Measurements from ENCODE around the gene GOLGA8G.
"Not testable (repeated sequence)": the region's sequence is repeated elsewhere in the genome, so short reads cannot be mapped to it uniquely, and the experiment has no call there.

The GOLGA8G gene, protein sequence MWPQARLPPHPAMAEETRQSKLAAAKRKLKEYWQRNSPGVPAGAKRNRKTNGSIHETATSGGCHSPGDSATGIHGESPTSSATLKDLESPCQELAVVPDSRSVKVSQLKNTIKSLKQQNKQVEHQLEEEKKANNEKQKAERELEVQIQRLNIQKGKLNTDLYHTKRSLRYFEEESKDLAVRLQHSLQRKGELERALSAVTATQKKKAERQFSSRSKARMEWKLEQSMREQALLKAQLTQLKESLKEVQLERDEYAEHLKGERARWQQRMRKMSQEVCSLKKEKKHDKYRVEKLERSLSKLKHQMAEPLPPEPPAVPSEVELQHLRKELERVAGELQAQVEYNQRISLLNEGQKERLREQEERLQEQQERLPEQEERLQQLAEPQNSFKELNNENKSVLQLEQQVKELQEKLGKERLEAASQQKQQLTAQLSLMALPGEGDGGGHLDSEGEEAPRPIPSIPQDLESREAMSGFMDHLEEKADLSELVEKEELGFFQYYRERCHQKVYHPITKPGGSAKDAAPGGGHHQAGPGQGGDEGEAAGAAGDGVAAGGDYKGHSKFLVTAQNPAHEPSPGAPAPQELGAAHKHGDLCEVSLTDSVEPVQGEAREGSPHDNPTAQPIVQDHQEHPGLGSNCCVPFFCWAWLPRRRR

GRCh38 chr15:28532954-28533353 lies at the start of gene GOLGA8G:
GOLGA8G (minus strand) TSS chr15:28532971; CDS start chr15:28532909, 62 bp downstream.
- DNase-seq = not testable (repeated sequence)

GRCh38 chr15:28573351-28573750 lies 40.6 kb upstream of the GOLGA8G start:
- DNase-seq = not testable (repeated sequence)

DNA sequence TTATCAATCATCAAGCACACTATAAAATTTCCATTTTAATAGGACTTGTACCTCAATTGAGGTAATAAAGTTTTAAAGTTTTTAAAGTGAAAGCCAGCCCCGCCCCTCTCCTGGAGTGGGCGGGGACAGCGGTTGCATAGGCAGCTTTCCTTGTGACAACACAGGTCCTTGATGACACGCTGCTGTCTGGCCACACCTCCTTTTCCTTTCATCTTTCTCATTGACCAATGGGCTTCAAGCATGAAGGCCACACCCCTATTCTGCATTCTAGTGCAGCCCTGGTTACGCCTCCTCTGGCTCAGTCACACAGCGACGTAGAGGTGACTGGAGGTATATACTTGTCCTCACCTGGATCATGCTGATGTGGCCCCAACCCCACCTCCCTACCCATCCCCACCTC lies 20.5 kb upstream of the GOLGA8G start, which contains the start of gene GOLGA6L25:
Gene GOLGA6L25, plus strand, starts transcription at position 301 of the 400 bp plus-strand sequence. Its CDS starts 61 bp downstream, at position 362.
- not testable (repeated sequence) for DNase-seq

GRCh38 chr15:28515208-28515607 lies 17.6 kb downstream of the GOLGA8G start:
- not testable (repeated sequence) for DNase-seq

- DNase-seq = not testable (repeated sequence)
Observed at GRCh38 chr15:28514128-28514527, 18.6 kb downstream of the GOLGA8G start.

DNA sequence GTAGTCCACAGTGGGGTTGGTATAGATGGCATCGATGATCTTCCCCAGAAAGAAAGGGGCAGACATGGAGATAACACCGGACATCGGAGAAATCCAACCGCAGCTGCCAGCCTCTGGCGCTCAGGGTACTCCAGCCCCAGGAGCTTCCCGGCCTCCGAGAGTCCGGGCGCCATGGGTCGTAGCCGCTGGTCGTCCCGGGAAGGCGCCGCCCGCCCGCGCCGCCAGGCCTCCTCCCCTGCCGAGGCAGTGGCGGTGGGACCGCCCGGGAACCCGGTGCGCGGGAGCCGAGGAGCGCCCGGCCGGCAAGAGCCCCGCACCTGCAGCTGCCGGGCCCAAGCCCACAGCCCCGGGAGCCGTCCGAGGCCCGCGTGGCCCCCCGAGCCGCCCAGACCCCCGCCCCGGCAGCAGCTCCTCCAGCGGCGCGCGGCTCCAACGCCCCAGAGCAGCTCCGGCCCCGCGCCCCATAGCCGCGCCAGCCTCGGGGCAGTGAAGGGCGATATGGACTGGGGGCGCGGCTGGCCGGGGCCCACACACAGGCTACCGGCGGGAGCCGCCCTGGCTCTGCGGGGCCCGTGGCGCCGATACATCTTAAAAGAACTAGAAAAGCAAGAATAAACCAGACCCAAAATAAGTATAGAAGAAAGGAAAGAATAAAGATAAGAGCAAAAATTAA lies 24.4 kb downstream of the GOLGA8G start:
- DNase-seq = not testable (repeated sequence)

DNA sequence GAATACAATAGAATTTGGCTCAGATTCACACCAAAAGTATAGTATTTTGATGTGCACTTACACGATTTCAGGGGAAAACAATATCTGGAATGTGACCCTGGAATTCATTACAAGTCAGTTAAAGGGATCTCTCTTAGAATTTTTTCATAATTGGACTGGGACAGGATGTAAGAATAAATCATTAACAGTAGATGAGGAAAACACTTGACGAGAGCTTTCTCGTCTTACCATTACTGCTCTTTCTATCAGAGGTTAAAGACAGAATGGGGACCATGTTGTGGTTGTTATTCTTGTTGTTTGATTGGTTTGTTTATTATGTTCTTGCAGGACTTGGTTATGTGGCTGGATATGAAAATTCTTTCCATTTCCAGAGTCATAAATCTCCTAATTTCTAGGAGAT lies 51.4 kb downstream of the GOLGA8G start:
- DNase-seq = not testable (repeated sequence)

Measured in GF-D8 (cell line).